K562 (cell line): ENCODE data around the gene MED22. TPM values are rescaled to one million over a fixed set of nuclear protein-coding genes. Genes with fewer than 3 reads are reported as not detected.
A peak's percentile ranks its signal among the peaks of the same experiment; 100 is the strongest.

Experiments
- ARID1B ChIP-seq: fragments of 450-650 bp; IDR thresholded peaks from 2 replicates; pipeline ENCODE4 v1.6.1; 2016; ENCODE audit warnings: antibody characterized with exemption, mild to moderate bottlenecking, inconsistent platforms
- BACH1 ChIP-seq: fragments of 200-800 bp; sonication (Bioruptor generic); IDR thresholded peaks from 2 replicates; pipeline ENCODE4 v1.6.1; 2016; ENCODE audit warnings: missing genetic modification characterization, missing compliant biosample characterization
- C11orf30 ChIP-seq: fragments of 450-650 bp; IDR thresholded peaks from 2 replicates; pipeline ENCODE4 v1.6.1; 2016; ENCODE audit warnings: low read depth, mild to moderate bottlenecking
- EP400 ChIP-seq: fragments of 450-650 bp; IDR thresholded peaks from 2 replicates; pipeline ENCODE4 v1.6.1; 2017; ENCODE audit warnings: antibody characterized with exemption, mild to moderate bottlenecking, moderate library complexity
- GTF3C2 ChIP-seq: IDR thresholded peaks from 3 replicates; pipeline ENCODE4 v1.6.1; 2011; ENCODE audit warnings: borderline replicate concordance, mild to moderate bottlenecking, moderate library complexity; ENCODE audit not compliant: insufficient read length; ENCODE audit errors: extremely low read depth
- MTA1 ChIP-seq: fragments of 450-650 bp; IDR thresholded peaks from 2 replicates; pipeline ENCODE4 v1.6.1; 2017; ENCODE audit warnings: borderline replicate concordance
- NCOA4 ChIP-seq: fragments of 450-650 bp; IDR thresholded peaks from 2 replicates; pipeline ENCODE4 v1.6.1; 2018; ENCODE audit warnings: mild to moderate bottlenecking; ENCODE audit not compliant: partially characterized antibody
- PHF8 ChIP-seq: fragments of 200-600 bp; sonication (generic); IDR thresholded peaks from 2 replicates; pipeline ENCODE4 v1.6.1; 2012; ENCODE audit warnings: mixed run types, mild to moderate bottlenecking, inconsistent platforms, low read length, moderate library complexity, borderline replicate concordance
- POLR3A ChIP-seq: IDR thresholded peaks from 2 replicates; pipeline ENCODE4 v1.6.1; 2011; ENCODE audit warnings: borderline replicate concordance, mild to moderate bottlenecking, moderate library complexity; ENCODE audit not compliant: insufficient read length, insufficient read depth; ENCODE audit errors: extremely low read depth
- RBFOX2 ChIP-seq: fragments of 200-400 bp; formaldehyde crosslinking; IDR thresholded peaks from 2 replicates; pipeline ENCODE4 v1.6.1; 2017; ENCODE audit warnings: low read depth, mild to moderate bottlenecking, low read length, moderate library complexity
- polyA plus RNA-seq, 8 experiments: library from polyadenylated mRNA; depleted of rRNA in 4 of 8; stranded (reverse) in 5 of 8; unstranded in 3 of 8; fragments of >200 nt; fragmentation: Nextera tagmentation in 2 of 8; fragmentation: Illumina TruSeq in 1 of 8; extraction: Ambion mirVana in 2 of 8; extraction: Trizol in 1 of 8; gene quantifications; 2 replicates each; pipeline versions ENCODE4 v1.2.1 to v1.2.3, GENCODE V29; 2011 to 2014; ENCODE audit warnings: inconsistent platforms in 1 of 8, missing spikeins in 1 of 8
- total RNA-seq, 7 experiments: library from RNA; depleted of rRNA in 6 of 7; stranded (reverse); fragments of >200 nt in 6 of 7; fragmentation: Illumina TruSeq in 2 of 7; extraction: Trizol in 2 of 7; gene quantifications; 2 replicates each; pipeline versions ENCODE4 v1.2.1 to v1.2.3, GENCODE V29; 2011 to 2021; ENCODE audit warnings: low replicate concordance in 1 of 7
- TF ChIP-seq, protein P1 (sequence below): fragments of 450-650 bp; IDR thresholded peaks from 2 replicates; pipeline ENCODE4 v1.6.1; 2016; ENCODE audit warnings: mild to moderate bottlenecking, moderate library complexity

The MED22 gene
- total and polyA plus RNA-seq, 9 of the 15 experiments (the other 6 are each of a cell fraction or from before 2014, with no cell fraction given) = 0.73 to 35.6 (median 22.3) TPM

GRCh38 chr9:133356391-133357091 lies 8.6 kb upstream of the MED22 start, which contains the start of the genes SURF1 and SURF2 (continued):
- TF ChIP-seq, protein P1, sequence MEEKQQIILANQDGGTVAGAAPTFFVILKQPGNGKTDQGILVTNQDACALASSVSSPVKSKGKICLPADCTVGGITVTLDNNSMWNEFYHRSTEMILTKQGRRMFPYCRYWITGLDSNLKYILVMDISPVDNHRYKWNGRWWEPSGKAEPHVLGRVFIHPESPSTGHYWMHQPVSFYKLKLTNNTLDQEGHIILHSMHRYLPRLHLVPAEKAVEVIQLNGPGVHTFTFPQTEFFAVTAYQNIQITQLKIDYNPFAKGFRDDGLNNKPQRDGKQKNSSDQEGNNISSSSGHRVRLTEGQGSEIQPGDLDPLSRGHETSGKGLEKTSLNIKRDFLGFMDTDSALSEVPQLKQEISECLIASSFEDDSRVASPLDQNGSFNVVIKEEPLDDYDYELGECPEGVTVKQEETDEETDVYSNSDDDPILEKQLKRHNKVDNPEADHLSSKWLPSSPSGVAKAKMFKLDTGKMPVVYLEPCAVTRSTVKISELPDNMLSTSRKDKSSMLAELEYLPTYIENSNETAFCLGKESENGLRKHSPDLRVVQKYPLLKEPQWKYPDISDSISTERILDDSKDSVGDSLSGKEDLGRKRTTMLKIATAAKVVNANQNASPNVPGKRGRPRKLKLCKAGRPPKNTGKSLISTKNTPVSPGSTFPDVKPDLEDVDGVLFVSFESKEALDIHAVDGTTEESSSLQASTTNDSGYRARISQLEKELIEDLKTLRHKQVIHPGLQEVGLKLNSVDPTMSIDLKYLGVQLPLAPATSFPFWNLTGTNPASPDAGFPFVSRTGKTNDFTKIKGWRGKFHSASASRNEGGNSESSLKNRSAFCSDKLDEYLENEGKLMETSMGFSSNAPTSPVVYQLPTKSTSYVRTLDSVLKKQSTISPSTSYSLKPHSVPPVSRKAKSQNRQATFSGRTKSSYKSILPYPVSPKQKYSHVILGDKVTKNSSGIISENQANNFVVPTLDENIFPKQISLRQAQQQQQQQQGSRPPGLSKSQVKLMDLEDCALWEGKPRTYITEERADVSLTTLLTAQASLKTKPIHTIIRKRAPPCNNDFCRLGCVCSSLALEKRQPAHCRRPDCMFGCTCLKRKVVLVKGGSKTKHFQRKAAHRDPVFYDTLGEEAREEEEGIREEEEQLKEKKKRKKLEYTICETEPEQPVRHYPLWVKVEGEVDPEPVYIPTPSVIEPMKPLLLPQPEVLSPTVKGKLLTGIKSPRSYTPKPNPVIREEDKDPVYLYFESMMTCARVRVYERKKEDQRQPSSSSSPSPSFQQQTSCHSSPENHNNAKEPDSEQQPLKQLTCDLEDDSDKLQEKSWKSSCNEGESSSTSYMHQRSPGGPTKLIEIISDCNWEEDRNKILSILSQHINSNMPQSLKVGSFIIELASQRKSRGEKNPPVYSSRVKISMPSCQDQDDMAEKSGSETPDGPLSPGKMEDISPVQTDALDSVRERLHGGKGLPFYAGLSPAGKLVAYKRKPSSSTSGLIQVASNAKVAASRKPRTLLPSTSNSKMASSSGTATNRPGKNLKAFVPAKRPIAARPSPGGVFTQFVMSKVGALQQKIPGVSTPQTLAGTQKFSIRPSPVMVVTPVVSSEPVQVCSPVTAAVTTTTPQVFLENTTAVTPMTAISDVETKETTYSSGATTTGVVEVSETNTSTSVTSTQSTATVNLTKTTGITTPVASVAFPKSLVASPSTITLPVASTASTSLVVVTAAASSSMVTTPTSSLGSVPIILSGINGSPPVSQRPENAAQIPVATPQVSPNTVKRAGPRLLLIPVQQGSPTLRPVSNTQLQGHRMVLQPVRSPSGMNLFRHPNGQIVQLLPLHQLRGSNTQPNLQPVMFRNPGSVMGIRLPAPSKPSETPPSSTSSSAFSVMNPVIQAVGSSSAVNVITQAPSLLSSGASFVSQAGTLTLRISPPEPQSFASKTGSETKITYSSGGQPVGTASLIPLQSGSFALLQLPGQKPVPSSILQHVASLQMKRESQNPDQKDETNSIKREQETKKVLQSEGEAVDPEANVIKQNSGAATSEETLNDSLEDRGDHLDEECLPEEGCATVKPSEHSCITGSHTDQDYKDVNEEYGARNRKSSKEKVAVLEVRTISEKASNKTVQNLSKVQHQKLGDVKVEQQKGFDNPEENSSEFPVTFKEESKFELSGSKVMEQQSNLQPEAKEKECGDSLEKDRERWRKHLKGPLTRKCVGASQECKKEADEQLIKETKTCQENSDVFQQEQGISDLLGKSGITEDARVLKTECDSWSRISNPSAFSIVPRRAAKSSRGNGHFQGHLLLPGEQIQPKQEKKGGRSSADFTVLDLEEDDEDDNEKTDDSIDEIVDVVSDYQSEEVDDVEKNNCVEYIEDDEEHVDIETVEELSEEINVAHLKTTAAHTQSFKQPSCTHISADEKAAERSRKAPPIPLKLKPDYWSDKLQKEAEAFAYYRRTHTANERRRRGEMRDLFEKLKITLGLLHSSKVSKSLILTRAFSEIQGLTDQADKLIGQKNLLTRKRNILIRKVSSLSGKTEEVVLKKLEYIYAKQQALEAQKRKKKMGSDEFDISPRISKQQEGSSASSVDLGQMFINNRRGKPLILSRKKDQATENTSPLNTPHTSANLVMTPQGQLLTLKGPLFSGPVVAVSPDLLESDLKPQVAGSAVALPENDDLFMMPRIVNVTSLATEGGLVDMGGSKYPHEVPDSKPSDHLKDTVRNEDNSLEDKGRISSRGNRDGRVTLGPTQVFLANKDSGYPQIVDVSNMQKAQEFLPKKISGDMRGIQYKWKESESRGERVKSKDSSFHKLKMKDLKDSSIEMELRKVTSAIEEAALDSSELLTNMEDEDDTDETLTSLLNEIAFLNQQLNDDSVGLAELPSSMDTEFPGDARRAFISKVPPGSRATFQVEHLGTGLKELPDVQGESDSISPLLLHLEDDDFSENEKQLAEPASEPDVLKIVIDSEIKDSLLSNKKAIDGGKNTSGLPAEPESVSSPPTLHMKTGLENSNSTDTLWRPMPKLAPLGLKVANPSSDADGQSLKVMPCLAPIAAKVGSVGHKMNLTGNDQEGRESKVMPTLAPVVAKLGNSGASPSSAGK = 0 out of 2 replicates have a peak, but pooled peaks have one; percentile 17
- TF ChIP-seq GTF3C2 = no peak
- TF ChIP-seq PHF8 = peak; percentile 76; the same call in 1 of the 2 replicates
- TF ChIP-seq POLR3A = no peak
- TF ChIP-seq MTA1 = peak; percentile 84
- TF ChIP-seq EP400 = peak; percentile 53; the same call in 1 of the 2 replicates
- no peak for TF ChIP-seq BACH1
- TF ChIP-seq NCOA4 = no peak
- TF ChIP-seq C11orf30 = peak; percentile 86
- TF ChIP-seq ARID1B = no peak
- peak; percentile 84 for TF ChIP-seq RBFOX2
